H1 (cell line): Measurements from ENCODE around the gene IL5. TPM values are rescaled to one million over a fixed set of nuclear protein-coding genes. Genes with fewer than 3 reads are reported as not detected.

Experiments
- CHD7 ChIP-seq: fragments of 300-600 bp; sonication (generic); IDR thresholded peaks from 2 replicates; pipeline ENCODE4 v1.7.1; 2012; ENCODE audit warnings: low read length, moderate library complexity, mild to moderate bottlenecking, inconsistent platforms; ENCODE audit not compliant: insufficient replicate concordance
- polyA plus RNA-seq, 7 experiments: library from polyadenylated mRNA; depleted of rRNA in 3 of 7; stranded (reverse) in 5 of 7; unstranded in 2 of 7; fragments of >200 nt in 5 of 7; fragments of 200-250 nt in 2 of 7; gene quantifications; 1 replicate in 5 of 7; 2 replicates in 1 of 7; 4 replicates in 1 of 7; pipeline versions ENCODE4 v1.2.1 to v1.2.3, GENCODE V29; 2011 to 2013; ENCODE audit warnings: missing spikeins in 2 of 7, mixed read lengths in 2 of 7
- total RNA-seq: library from RNA; stranded (reverse); fragmentation: NEBNext Ultra II Directional; extraction: Animal tissue kit (Norgen Biotek cat#: 25700); gene quantifications from 2 replicates; pipeline ENCODE4 v1.2.1, GENCODE V29; 2021

The IL5 gene
- total and polyA plus RNA-seq, 2 of the 8 experiments (the other 6 are each of a cell fraction or from before 2014, with no cell fraction given) = not detected

GRCh38 chr5:132589467-132589866, 46.1 kb upstream of the IL5 start (continued):
- TF ChIP-seq CHD7 = no peak
